Measurements from ENCODE around the gene DGKD. TPM values are rescaled to one million over a fixed set of nuclear protein-coding genes. Genes with fewer than 3 reads are reported as not detected.

DGKD gene
- total RNA-seq, 1 donor from 2014 or later = 188 TPM

GRCh38 chr2:233462826-233463470 is 108.7 kb downstream of the DGKD start:
- CTCF ChIA-PET = no interaction called here
- TF ChIP-seq, protein P1, sequence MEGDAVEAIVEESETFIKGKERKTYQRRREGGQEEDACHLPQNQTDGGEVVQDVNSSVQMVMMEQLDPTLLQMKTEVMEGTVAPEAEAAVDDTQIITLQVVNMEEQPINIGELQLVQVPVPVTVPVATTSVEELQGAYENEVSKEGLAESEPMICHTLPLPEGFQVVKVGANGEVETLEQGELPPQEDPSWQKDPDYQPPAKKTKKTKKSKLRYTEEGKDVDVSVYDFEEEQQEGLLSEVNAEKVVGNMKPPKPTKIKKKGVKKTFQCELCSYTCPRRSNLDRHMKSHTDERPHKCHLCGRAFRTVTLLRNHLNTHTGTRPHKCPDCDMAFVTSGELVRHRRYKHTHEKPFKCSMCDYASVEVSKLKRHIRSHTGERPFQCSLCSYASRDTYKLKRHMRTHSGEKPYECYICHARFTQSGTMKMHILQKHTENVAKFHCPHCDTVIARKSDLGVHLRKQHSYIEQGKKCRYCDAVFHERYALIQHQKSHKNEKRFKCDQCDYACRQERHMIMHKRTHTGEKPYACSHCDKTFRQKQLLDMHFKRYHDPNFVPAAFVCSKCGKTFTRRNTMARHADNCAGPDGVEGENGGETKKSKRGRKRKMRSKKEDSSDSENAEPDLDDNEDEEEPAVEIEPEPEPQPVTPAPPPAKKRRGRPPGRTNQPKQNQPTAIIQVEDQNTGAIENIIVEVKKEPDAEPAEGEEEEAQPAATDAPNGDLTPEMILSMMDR (IDR thresholded peaks at IDR 0.05) = no peak

GRCh38 chr2:233463586-233463985 is 109.3 kb downstream of the DGKD start:
- DNase-seq = no peak
- ChIA-PET CTCF (no interaction called here), POLR2A (no interaction called here)
- H3K27ac Mint-ChIP-seq = no peak overlapping the region
- TF ChIP-seq, protein P1 (IDR thresholded peaks at IDR 0.05) = no peak
- H3K4me3 Mint-ChIP-seq = no peak overlapping the region
- intact Hi-C loops (cut with micrococcal nuclease) = no loop called here
- H3K4me1 Mint-ChIP-seq = no peaks in the 10 kb centered on the region
- ATAC-seq (ENCODE audit: low read depth) = no peak
- H3K27me3 Mint-ChIP-seq = no peaks in the 10 kb centered on the region
- H3K9me3 Mint-ChIP-seq = no peaks in the 10 kb centered on the region
- H3K36me3 Mint-ChIP-seq (ENCODE audit: low read depth) = peaks cover 93% of the 10 kb centered on the region

More at GRCh38 chr2:233462826-233463470, 108.7 kb downstream of the DGKD start:
- no peak overlapping the region for H3K4me3 Mint-ChIP-seq
- ATAC-seq (ENCODE audit: low read depth) (no peak), DNase-seq (no peak)
- POLR2A ChIA-PET = no interaction called here
- H3K27me3 Mint-ChIP-seq = no peaks in the 10 kb centered on the region
- no peaks in the 10 kb centered on the region for H3K4me1 Mint-ChIP-seq
- no peak overlapping the region for H3K27ac Mint-ChIP-seq
- no peaks in the 10 kb centered on the region for H3K9me3 Mint-ChIP-seq
- intact Hi-C loops (cut with micrococcal nuclease) = no loop called here
- peaks cover 92% of the 10 kb centered on the region for H3K36me3 Mint-ChIP-seq (ENCODE audit: low read depth)

DNA sequence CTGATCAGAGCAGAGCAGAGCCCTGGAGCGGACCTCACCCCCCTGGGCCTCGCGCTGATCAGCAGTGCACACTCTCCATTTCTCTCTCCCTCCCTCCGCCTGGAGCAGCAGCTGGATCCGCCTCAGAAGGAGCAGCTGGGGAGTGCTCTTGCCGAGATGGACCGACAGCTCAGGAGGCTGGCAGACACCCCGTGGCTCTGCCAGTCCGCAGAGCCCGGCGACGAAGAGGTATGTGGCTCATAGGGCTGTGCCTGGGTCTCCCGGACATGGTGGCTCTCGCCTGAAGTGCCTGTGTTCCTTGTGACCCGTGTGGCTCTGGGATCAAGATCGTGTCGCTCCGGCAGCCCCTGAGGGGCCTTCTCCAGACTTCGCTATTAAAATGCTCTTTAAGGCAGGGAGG is 109.8 kb downstream of the DGKD start:
- no peak for DNase-seq
- no peaks in the 10 kb centered on the region for H3K4me1 Mint-ChIP-seq
- H3K4me3 Mint-ChIP-seq = no peak overlapping the region
- ATAC-seq (ENCODE audit: low read depth) = no peak
- H3K9me3 Mint-ChIP-seq = no peaks in the 10 kb centered on the region
- ChIA-PET CTCF (no interaction called here), POLR2A (no interaction called here)
- TF ChIP-seq, protein P1 (IDR thresholded peaks at IDR 0.05) = no peak
- no peak overlapping the region for H3K27ac Mint-ChIP-seq
- intact Hi-C loops (cut with micrococcal nuclease) = no loop called here
- H3K27me3 Mint-ChIP-seq = no peaks in the 10 kb centered on the region
- H3K36me3 Mint-ChIP-seq (ENCODE audit: low read depth) = peaks cover 93% of the 10 kb centered on the region

GRCh38 chr2:233464531-233465240 is 110.4 kb downstream of the DGKD start:
- ChIA-PET POLR2A (no interaction called here), CTCF (no interaction called here)
- no peaks in the 10 kb centered on the region for H3K4me1 Mint-ChIP-seq
- H3K27ac Mint-ChIP-seq = no peak overlapping the region
- peaks cover 93% of the 10 kb centered on the region for H3K36me3 Mint-ChIP-seq (ENCODE audit: low read depth)
- DNase-seq (no peak), ATAC-seq (ENCODE audit: low read depth) (no peak)
- no peaks in the 10 kb centered on the region for H3K9me3 Mint-ChIP-seq
- H3K27me3 Mint-ChIP-seq = no peaks in the 10 kb centered on the region
- TF ChIP-seq, protein P1 (IDR thresholded peaks at IDR 0.05) = no peak
- intact Hi-C loops (cut with micrococcal nuclease) = no loop called here
- H3K4me3 Mint-ChIP-seq = no peak overlapping the region

DNA sequence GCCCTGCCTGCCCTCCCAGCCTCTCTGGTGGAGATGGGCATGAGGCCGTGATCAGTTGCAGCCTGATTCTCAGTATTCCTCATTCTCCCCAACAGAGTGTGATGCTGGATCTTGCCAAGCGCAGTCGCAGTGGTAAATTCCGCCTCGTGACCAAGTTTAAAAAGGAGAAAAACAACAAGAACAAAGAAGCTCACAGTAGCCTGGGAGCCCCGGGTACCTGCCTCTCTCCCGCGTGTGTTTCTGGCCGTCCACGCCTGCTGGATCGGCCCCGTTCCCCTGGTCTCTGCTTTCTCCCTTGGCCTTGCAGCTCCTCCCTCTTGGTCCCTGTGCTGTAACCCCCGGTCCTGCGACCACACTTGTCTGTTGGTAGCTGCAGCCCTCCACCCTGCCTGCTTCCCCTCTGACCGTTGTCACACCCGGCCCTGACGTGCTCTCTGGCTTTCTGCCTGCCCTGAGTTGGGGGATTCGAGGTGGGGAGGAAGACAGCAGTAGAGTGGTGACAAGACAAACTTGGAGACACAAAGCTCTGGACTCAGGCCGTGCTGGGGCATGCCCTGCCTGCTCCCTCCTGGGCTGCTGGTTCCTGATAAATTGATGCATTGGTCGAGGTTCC is 112.8 kb downstream of the DGKD start:
- Mint-ChIP-seq H3K4me1 (no peaks in the 10 kb centered on the region), H3K27me3 (no peaks in the 10 kb centered on the region), H3K36me3 (ENCODE audit: low read depth) (peaks cover 94% of the 10 kb centered on the region), H3K4me3 (no peak overlapping the region), H3K9me3 (no peaks in the 10 kb centered on the region), H3K27ac (no peak overlapping the region)
- ChIA-PET CTCF (no interaction called here), POLR2A (no interaction called here)
- intact Hi-C loops (cut with micrococcal nuclease) = no loop called here
- TF ChIP-seq, protein P1 (IDR thresholded peaks at IDR 0.05) = no peak
- DNase-seq (no peak), ATAC-seq (ENCODE audit: low read depth) (no peak)
